GM12801 (cell line): ENCODE data around the gene SESN2.

Experiments
- TF ChIP-seq, protein P1 (sequence below): IDR thresholded peaks from one replicate; pipeline ENCODE4 v1.5.1; 2011; ENCODE audit warnings: control low read depth; ENCODE audit not compliant: insufficient read length; ENCODE audit errors: extremely low read depth

Gene SESN2

DNA sequence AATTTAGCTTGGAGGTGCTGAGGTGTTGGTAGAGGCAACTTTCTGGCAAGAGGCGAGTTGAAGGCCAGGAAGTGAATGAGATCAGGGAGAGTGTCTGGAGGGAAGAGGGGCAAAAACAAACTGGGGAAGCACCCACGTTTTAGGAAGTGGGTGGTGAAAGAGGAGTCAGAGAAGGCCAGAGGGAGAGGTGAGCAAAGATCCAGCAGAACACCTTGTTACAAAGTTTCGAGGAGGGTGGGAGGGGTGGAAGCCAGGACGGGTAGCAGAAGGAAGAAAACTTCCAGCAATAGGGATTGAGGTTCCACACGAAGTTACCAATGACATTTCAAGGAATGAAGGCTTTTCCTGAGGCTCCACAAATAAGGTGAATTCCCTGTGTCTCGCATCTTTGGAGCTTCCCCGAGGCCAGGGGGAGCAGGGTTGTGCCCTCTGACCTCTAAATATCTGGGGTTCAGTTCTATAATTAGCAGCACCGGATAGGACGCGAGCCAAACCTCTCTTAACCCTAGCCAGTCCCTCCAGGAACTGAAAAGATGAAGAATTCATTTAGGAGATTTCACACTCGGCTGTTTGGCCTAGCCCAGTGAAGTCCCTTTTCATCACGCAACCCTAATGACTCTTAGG is 578 bp upstream of the SESN2 start:
- TF ChIP-seq, protein P1, sequence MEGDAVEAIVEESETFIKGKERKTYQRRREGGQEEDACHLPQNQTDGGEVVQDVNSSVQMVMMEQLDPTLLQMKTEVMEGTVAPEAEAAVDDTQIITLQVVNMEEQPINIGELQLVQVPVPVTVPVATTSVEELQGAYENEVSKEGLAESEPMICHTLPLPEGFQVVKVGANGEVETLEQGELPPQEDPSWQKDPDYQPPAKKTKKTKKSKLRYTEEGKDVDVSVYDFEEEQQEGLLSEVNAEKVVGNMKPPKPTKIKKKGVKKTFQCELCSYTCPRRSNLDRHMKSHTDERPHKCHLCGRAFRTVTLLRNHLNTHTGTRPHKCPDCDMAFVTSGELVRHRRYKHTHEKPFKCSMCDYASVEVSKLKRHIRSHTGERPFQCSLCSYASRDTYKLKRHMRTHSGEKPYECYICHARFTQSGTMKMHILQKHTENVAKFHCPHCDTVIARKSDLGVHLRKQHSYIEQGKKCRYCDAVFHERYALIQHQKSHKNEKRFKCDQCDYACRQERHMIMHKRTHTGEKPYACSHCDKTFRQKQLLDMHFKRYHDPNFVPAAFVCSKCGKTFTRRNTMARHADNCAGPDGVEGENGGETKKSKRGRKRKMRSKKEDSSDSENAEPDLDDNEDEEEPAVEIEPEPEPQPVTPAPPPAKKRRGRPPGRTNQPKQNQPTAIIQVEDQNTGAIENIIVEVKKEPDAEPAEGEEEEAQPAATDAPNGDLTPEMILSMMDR = no peak

DNA sequence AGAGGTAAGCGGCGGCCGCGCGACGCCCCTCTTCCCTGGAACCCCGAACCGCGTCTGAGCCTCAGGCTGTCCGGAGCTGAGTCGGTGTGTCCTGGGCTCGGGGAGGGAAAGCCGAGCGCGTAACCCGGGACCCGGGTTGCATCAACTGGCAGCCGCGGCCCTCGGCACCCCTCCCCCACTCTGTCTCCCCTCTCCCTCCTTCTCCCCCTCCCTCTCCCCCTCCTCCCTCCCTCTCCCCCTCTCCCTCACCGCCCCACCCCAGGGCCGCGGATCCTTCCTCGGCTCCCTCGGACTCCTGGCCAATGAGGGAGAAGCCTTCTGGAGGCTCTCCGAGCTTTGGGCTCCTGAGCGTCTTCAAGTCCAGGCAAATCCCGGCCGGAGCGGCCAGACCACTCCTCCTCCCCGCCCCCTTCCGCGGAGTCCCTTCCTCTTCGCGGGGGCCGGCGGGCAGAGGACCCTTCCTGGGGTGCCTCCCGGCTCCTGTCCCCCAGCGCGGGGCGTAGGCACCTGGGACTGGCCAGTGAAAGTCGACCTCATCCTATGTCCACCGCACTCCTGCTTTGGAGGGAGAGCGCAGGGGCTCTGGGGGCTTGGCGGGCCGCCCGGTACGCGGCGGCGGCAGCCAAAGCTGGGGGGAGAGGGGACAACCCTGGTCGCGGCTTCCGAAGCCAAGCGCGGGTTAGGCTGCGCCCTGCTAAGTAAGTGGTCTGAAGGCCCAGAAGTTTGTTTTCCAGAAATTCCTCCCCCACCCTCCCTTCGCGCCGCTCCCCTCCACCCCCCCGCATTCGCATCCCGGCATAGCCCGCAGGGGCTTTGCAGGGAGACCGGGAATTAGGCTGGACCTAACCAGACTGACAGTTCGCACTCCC is 850 bp downstream of the SESN2 start:
- TF ChIP-seq, protein P1 = no peak

DNA sequence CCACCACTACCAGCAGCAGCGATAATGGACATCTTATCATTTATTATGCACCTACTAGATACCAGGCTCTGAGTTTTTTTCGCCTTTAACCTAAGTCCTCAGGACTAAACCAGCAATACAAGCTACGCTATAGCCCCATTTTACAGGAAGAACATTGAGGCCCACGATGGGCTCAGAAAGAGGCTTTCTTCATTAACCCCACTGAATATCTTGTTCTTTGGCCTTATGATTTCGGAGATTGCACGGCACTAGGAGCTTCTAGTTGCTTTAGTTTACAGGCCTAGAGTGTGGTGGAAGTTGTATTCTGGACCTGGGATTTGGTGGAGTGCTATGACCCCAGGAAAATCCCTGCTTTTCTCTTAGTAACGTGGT is 1.5 kb downstream of the SESN2 start:
- TF ChIP-seq, protein P1 = no peak

- TF ChIP-seq, protein P1 = no peak
These were observed 5.6 kb downstream of the SESN2 start for GRCh38 chr1:28264897-28265296.

GRCh38 chr1:28265577-28265976 is 6.3 kb downstream of the SESN2 start:
- TF ChIP-seq, protein P1 = no peak

- TF ChIP-seq, protein P1 = no peak
These were observed 7.6 kb downstream of the SESN2 start for GRCh38 chr1:28266920-28267322.

DNA sequence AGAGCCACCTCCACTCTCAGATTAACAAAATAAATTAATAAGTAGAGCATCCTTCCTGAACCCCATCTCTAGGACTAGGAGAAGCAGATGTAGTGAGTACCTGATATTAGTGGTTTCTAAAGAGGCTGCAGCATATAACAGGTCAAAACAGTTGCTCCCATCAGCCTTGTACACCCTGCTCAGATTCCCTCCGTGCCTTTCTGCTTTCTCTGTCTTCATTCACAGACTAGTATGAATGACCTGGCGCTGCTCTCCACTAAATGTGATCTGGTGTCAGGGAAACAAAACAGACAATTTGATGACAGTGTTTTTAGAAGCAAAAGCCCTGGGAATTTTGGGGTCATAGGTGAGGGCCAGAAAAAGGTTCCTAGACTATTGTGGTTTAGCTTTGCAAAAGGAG is 8.3 kb downstream of the SESN2 start:
- TF ChIP-seq, protein P1 = no peak
